HCT116 (cell line): ENCODE measurements around the gene BBS9. TPM values are rescaled to one million over a fixed set of nuclear protein-coding genes. Genes with fewer than 3 reads are reported as not detected.

ENCODE experiments used
- ATAC-seq: fragments of 200-7000 bp; cut with Tn5 transposase; 2 replicates; pipeline ENCODE4 v1.9.1; 2020; ENCODE audit warnings: mild to moderate bottlenecking, moderate library complexity
- BruUV-seq: library from RNA; stranded (reverse); fragments of 400-500 nt; replicated peaks from 2 replicates; lab custom pipeline; 2021; lab: Mats Ljungman, UMichigan
- CTCF ChIA-PET: fragments of 300-600 bp; sonication (Branson Sonifier 250); formaldehyde crosslinking; loops from one replicate; lab custom pipeline; 2021; ENCODE audit warnings: antibody characterized with exemption; lab: Charles Lee
- POLR2A ChIA-PET: fragments of 300-600, 350-600 bp; sonication (Branson Sonifier 250); formaldehyde crosslinking; loops from one replicate; lab custom pipeline; 2021; ENCODE audit warnings: antibody characterized with exemption; lab: Charles Lee
- RAD21 ChIA-PET, 2 experiments: fragments of 300-600 bp; sonication (Branson Sonifier 250); formaldehyde crosslinking; loops; one replicate each; lab custom pipeline; 2023; ENCODE audit warnings: low total read pairs in 2 of 2; ENCODE audit not compliant: uncharacterized antibody in 2 of 2, unreplicated experiment in 2 of 2, low non-redundant PET in 1 of 2; lab: Charles Lee
- DNase-seq: peaks from one replicate; pipeline ENCODE4 v3.0.0-alpha.2; 2010; ENCODE audit warnings: low read depth, low spot score
- H2AFZ ChIP-seq: fragments of 200-600 bp; shearing (Covaris generic), sonication (generic); 2 replicates; pipeline ENCODE4 v1.6.1; 2017; ENCODE audit warnings: low read depth, mixed run types, mixed read lengths, antibody characterized with exemption, low read length; ENCODE audit not compliant: poor library complexity, severe bottlenecking
- H3K27ac ChIP-seq: 2 replicates; pipeline ENCODE4 v1.5.1; 2012; ENCODE audit warnings: low read depth, low read length
- H3K27me3 ChIP-seq: fragments of 200-600 bp; sonication (generic); 2 replicates; pipeline ENCODE4 v1.6.1; 2016; ENCODE audit warnings: mixed run types, low read length, mixed read lengths; ENCODE audit not compliant: insufficient read depth
- H3K36me3 ChIP-seq, 2 experiments: fragments of 200-500 bp in 1 of 2; fragments of 200-600 bp in 1 of 2; sonication (Bioruptor generic) in 1 of 2; sonication (generic) in 1 of 2; 2 replicates each; pipeline versions ENCODE4 v1.5.1 to v1.6.1; 2014 to 2016; ENCODE audit warnings: low read length in 2 of 2, inconsistent platforms in 1 of 2, mixed read lengths in 1 of 2, mixed run types in 1 of 2; ENCODE audit not compliant: insufficient read depth in 2 of 2, control insufficient read depth in 1 of 2
- H3K4me1 ChIP-seq, 2 experiments: fragments of 200-600 bp in 1 of 2; sonication (generic) in 1 of 2; 2 replicates each; pipeline versions ENCODE4 v1.5.1 to v1.6.1; 2012 to 2017; ENCODE audit warnings: low read length in 2 of 2, inconsistent platforms in 1 of 2, mild to moderate bottlenecking in 1 of 2, mixed read lengths in 1 of 2, mixed run types in 1 of 2, moderate library complexity in 1 of 2; ENCODE audit not compliant: insufficient read depth in 2 of 2, control insufficient read depth in 1 of 2
- H3K4me2 ChIP-seq: fragments of 200-600 bp; sonication (generic); 2 replicates; pipeline ENCODE4 v1.6.1; 2017; ENCODE audit warnings: mixed run types, low read length, mixed read lengths
- H3K4me3 ChIP-seq, 2 experiments: fragments of 200-600 bp in 1 of 2; sonication (generic) in 1 of 2; replicated peaks in 1 of 2; 2 replicates each; pipeline ENCODE4 v1.5.1; 2011 to 2016; ENCODE audit warnings: low read length in 2 of 2, control low read depth in 1 of 2, low read depth in 1 of 2, mild to moderate bottlenecking in 1 of 2, mixed read lengths in 1 of 2, mixed run types in 1 of 2
- H3K79me2 ChIP-seq: fragments of 200-600 bp; sonication (generic); 2 replicates; pipeline ENCODE4 v1.6.1; 2017; ENCODE audit warnings: mild to moderate bottlenecking, mixed run types, low read length, moderate library complexity, mixed read lengths; ENCODE audit not compliant: insufficient read depth
- H3K9ac ChIP-seq: fragments of 200-600 bp; sonication (generic); 2 replicates; pipeline ENCODE4 v1.6.1; 2016; ENCODE audit warnings: low read length, mixed read lengths
- H3K9me2 ChIP-seq: fragments of 200-600 bp; sonication (generic), shearing (Covaris generic); 2 replicates; pipeline ENCODE4 v1.6.1; 2017; ENCODE audit warnings: mixed run types, mild to moderate bottlenecking, moderate library complexity; ENCODE audit not compliant: insufficient read depth
- H3K9me3 ChIP-seq, 2 experiments: fragments of 200-500 bp in 1 of 2; fragments of 200-600 bp in 1 of 2; sonication (Bioruptor generic) in 1 of 2; sonication (generic) in 1 of 2; 2 replicates each; pipeline ENCODE4 v1.6.1; 2014 to 2017; ENCODE audit warnings: low read length in 2 of 2, mixed read lengths in 2 of 2, inconsistent platforms in 1 of 2, low read depth in 1 of 2, mild to moderate bottlenecking in 1 of 2, mixed run types in 1 of 2, moderate library complexity in 1 of 2; ENCODE audit not compliant: control insufficient read depth in 1 of 2, insufficient read depth in 1 of 2
- H4K20me1 ChIP-seq: fragments of 200-600 bp; sonication (generic), shearing (Covaris generic); 2 replicates; pipeline ENCODE4 v1.6.1; 2017; ENCODE audit warnings: mixed run types, mild to moderate bottlenecking, moderate library complexity; ENCODE audit not compliant: insufficient read depth
- ATF3 ChIP-seq: IDR thresholded peaks from 2 replicates; pipeline ENCODE4 v1.6.1; 2012
- CBX3 ChIP-seq: IDR thresholded peaks from 2 replicates; pipeline ENCODE4 v1.6.1; 2012; ENCODE audit warnings: low read depth
- CEBPB ChIP-seq: IDR thresholded peaks from 2 replicates; pipeline ENCODE4 v1.6.1; 2012; ENCODE audit warnings: low read depth
- ELF1 ChIP-seq: IDR thresholded peaks from 2 replicates; pipeline ENCODE4 v1.6.1; 2012; ENCODE audit warnings: low read depth, borderline replicate concordance
- EZH2 ChIP-seq: fragments of 200-600 bp; sonication (generic); IDR thresholded peaks from 2 replicates; pipeline ENCODE4 v1.6.1; 2017; ENCODE audit warnings: antibody characterized with exemption, mixed run types
- EZH2phosphoT487 ChIP-seq: fragments of 200-600 bp; IDR thresholded peaks from 2 replicates; pipeline ENCODE4 v1.6.1; 2018; ENCODE audit warnings: antibody characterized with exemption, borderline replicate concordance
- FOSL1 ChIP-seq: IDR thresholded peaks from 2 replicates; pipeline ENCODE4 v1.6.1; 2012; ENCODE audit warnings: low read depth
- JUND ChIP-seq: IDR thresholded peaks from 2 replicates; pipeline ENCODE4 v1.6.1; 2012
- MAX ChIP-seq: IDR thresholded peaks from 2 replicates; pipeline ENCODE4 v1.6.1; 2012
- POLR2A ChIP-seq: IDR thresholded peaks from 2 replicates; pipeline ENCODE4 v1.7.0; 2011; ENCODE audit warnings: borderline replicate concordance; ENCODE audit not compliant: insufficient read depth, insufficient read length; ENCODE audit errors: extremely low read depth
- RAD21 ChIP-seq: IDR thresholded peaks from 2 replicates; pipeline ENCODE4 v1.6.1; 2012; ENCODE audit warnings: low read depth, mild to moderate bottlenecking
- REST ChIP-seq: IDR thresholded peaks from 2 replicates; pipeline ENCODE4 v1.6.1; 2012; ENCODE audit warnings: low read depth
- SIN3A ChIP-seq: IDR thresholded peaks from 2 replicates; pipeline ENCODE4 v1.6.1; 2012; ENCODE audit warnings: low read depth
- SRF ChIP-seq: IDR thresholded peaks from 2 replicates; pipeline ENCODE4 v1.6.1; 2012; ENCODE audit warnings: low read depth
- YY1 ChIP-seq: IDR thresholded peaks from 2 replicates; pipeline ENCODE4 v1.6.1; 2011; ENCODE audit warnings: low read length, low read depth, moderate library complexity, mild to moderate bottlenecking; ENCODE audit not compliant: insufficient replicate concordance; ENCODE audit errors: extremely low read depth
- ZBTB33 ChIP-seq: IDR thresholded peaks from 2 replicates; pipeline ENCODE4 v1.6.1; 2011; ENCODE audit warnings: mild to moderate bottlenecking, low read length, moderate library complexity; ENCODE audit not compliant: insufficient replicate concordance; ENCODE audit errors: extremely low read depth
- ZFX ChIP-seq: fragments of 450-650 bp; IDR thresholded peaks from 2 replicates; pipeline ENCODE4 v1.6.1; 2017
- intact Hi-C: fragments of 100-400 bp; cut with micrococcal nuclease; formaldehyde crosslinking; loops from 2 replicates; pipeline ENCODE4 v1.10.0; 2022
- total RNA-seq: library from RNA; stranded (reverse); gene quantifications from one replicate; pipeline ENCODE4 v1.2.1, GENCODE V29; 2021; ENCODE audit not compliant: unreplicated experiment

The BBS9 gene
- total RNA-seq, 1 experiment from 2014 or later = 7.1 TPM

- no peak for TF ChIP-seq SIN3A
- TF ChIP-seq RAD21 = no peak
- no peak for TF ChIP-seq SRF
- no peak for TF ChIP-seq ZBTB33
- TF ChIP-seq CEBPB = no peak
- TF ChIP-seq JUND = no peak
- TF ChIP-seq CBX3 = no peak
- no peak for TF ChIP-seq EZH2
- no peak for TF ChIP-seq ELF1
- TF ChIP-seq, all 23 proteins: peak for 0
Observed at GRCh38 chr7:33286501-33286900, 157.1 kb downstream of the BBS9 start (continued).

- H3K9me2 ChIP-seq = no peaks in the 10 kb centered on the region
- no peak for DNase-seq
- no peak overlapping the region for H3K27ac ChIP-seq
Observed at GRCh38 chr7:33287738-33288137, 158.4 kb downstream of the BBS9 start.

More at GRCh38 chr7:33287738-33288137, 158.4 kb downstream of the BBS9 start:
- Histone ChIP-seq H3K27me3 (no peaks in the 10 kb centered on the region), H3K9me3 (no peaks in the 10 kb centered on the region), H3K4me3 (no peak overlapping the region), H3K4me1 (no peaks in the 10 kb centered on the region), H3K36me3 (no peaks in the 10 kb centered on the region), H3K9ac (no peak overlapping the region), H3K79me2 (no peaks in the 10 kb centered on the region)
- no peak for ATAC-seq
- CTCF ChIA-PET = no interaction called here
- POLR2A ChIA-PET = no interaction called here
- no TSS peak for BruUV-seq
- RAD21 ChIA-PET = no interaction called here
- intact Hi-C loops = no loop called here
- no peak for TF ChIP-seq FOSL1
- no peak for TF ChIP-seq REST
- no peak for TF ChIP-seq POLR2A
- TF ChIP-seq CBX3 = no peak
- TF ChIP-seq RAD21 = no peak
- no peak for TF ChIP-seq SIN3A
- TF ChIP-seq ZFX = no peak
- TF ChIP-seq MAX = no peak
- TF ChIP-seq YY1 = no peak
- no peak for TF ChIP-seq CEBPB
- TF ChIP-seq ZBTB33 = no peak
- TF ChIP-seq EZH2phosphoT487 = no peak
- no peak for TF ChIP-seq ATF3
- TF ChIP-seq, all 23 proteins: peak for 0
- H2AFZ ChIP-seq = no peak overlapping the region
- no peak overlapping the region for H3K4me2 ChIP-seq
- no peaks in the 10 kb centered on the region for H4K20me1 ChIP-seq
